Ovary (tissue), 9 donors: Measurements from ENCODE around the gene COPB2. TPM values are rescaled to one million over a fixed set of nuclear protein-coding genes. Genes with fewer than 3 reads are reported as not detected.
A peak's percentile ranks its signal among the peaks of the same experiment; 100 is the strongest.

Experiments used
- DNase-seq, 5 donors: peaks; one replicate each; pipeline ENCODE4 v3.0.0-alpha.2; 2019 to 2020
- H3K27ac ChIP-seq, 2 donors: fragments of 200-600 bp; one replicate each; pipeline versions ENCODE4 v1.5.1 to v1.8.0; 2019 to 2022
- H3K27me3 ChIP-seq: fragments of 200-600 bp; one replicate; pipeline ENCODE4 v1.8.0; 2022
- H3K36me3 ChIP-seq: fragments of 200-600 bp; sonication (generic); one replicate; pipeline ENCODE4 v1.5.1; 2019
- H3K4me1 ChIP-seq: one replicate; pipeline ENCODE4 v1.8.1; 2013; ENCODE audit warnings: mild to moderate bottlenecking, moderate library complexity; ENCODE audit not compliant: insufficient read depth
- H3K4me3 ChIP-seq: fragments of 200-600 bp; sonication (generic); one replicate; pipeline ENCODE4 v1.5.1; 2017
- H3K9me3 ChIP-seq, 2 donors: fragments of 200-600 bp in 1 of 2; sonication (generic) in 1 of 2; one replicate each; pipeline versions ENCODE4 v1.5.1 to v1.8.1; 2013 to 2019; ENCODE audit warnings: mild to moderate bottlenecking in 1 of 2, moderate library complexity in 1 of 2
- CTCF ChIP-seq, 3 donors: fragments of 450-650 bp in 2 of 3; fragments of 200-600 bp in 1 of 3; IDR thresholded peaks; one replicate each; pipeline versions ENCODE4 v1.5.1 to v1.8.0; 2016 to 2022; ENCODE audit warnings: antibody characterized with exemption in 3 of 3, mild to moderate bottlenecking in 1 of 3
- EP300 ChIP-seq: sonication (generic); formaldehyde crosslinking; IDR thresholded peaks from one replicate; pipeline ENCODE4 v1.6.1; 2017; ENCODE audit warnings: antibody characterized with exemption
- POLR2A ChIP-seq: fragments of 450-650 bp; IDR thresholded peaks from one replicate; pipeline ENCODE4 v1.6.1; 2017; ENCODE audit warnings: antibody characterized with exemption, mild to moderate bottlenecking, moderate library complexity
- WGBS, 3 donors: extraction: QIAGEN DNeasy Blood & Tissue Kit in 1 of 3; methylation state at CpG; one replicate each; pipeline versions ENCODE4 v1.1.5 to v1.1.7; 2013 to 2017; 5-methylcytosine and 5-hydroxymethylcytosine counted together
- intact Hi-C, 4 donors: fragments of 100-400 bp; cut with DNase I; formaldehyde crosslinking; loops; one replicate each; pipeline versions ENCODE4 v1.11.0 to v1.15.1; 2022 to 2023
- polyA plus RNA-seq, 2 donors: library from polyadenylated mRNA; stranded (reverse); fragments of 200-250 nt in 1 of 2; fragments of 350-450 nt in 1 of 2; fragmentation: Illumina TruSeq in 1 of 2; extraction: RNeasy Lipid Tissue Mini Kit (QIAGEN cat#74804) in 1 of 2; gene quantifications; one replicate each; pipeline ENCODE4 v1.2.3, GENCODE V29; 2013 to 2014
- total RNA-seq, 7 donors: library from RNA; depleted of rRNA in 2 of 7; stranded (reverse); fragments of >200 nt in 2 of 7; fragmentation: NEBNext Ultra II Directional in 3 of 7; extraction: Animal tissue kit (Norgen Biotek cat#: 25700) in 3 of 7; gene quantifications; one replicate each; pipeline versions ENCODE4 v1.1.0 to v1.2.4, GENCODE V29; 2016 to 2023
- donor health status: DM: no; HTN: no; CAD: no; lungs with moderate emphysema.
- donor health status: DM: no; HTN: no; CAD: no.
- donor health status: Bipolar disorder and iron deficiency.
- donor health status: DM: yes; HTN: yes; CAD: no.
- donor health status: DM: no; HTN: no; CAD: no.
- donor health status: DM: yes; HTN: yes; CAD: no.

The COPB2 gene
- total and polyA plus RNA-seq, 9 donors = 38.2 to 115 (median 95.7) TPM

- no peaks in the 10 kb centered on the region for H3K36me3 ChIP-seq
- no peak overlapping the region for H3K4me3 ChIP-seq
- H3K9me3 ChIP-seq = no peaks in the 10 kb centered on the region
- intact Hi-C loops = no loop called here
- DNase-seq = peak in 3 of 5 donors; percentile 8 to 10 (median 8)
- WGBS, 3 donors = 89 to 98% (median 96%) methylated on average over 2 of the region's 2 CpGs
- no peaks in the 10 kb centered on the region for H3K27me3 ChIP-seq
- H3K27ac ChIP-seq = no peak overlapping the region
- TF ChIP-seq CTCF (IDR thresholded peaks at IDR 0.05) (no peak), EP300 (no peak), POLR2A (no peak)
- H3K4me1 ChIP-seq = peaks cover 4% of the 10 kb centered on the region
These were observed 76.5 kb downstream of the COPB2 start for GRCh38 chr3:139312959-139313358.

- Histone ChIP-seq H3K9me3 (no peaks in the 10 kb centered on the region), H3K27me3 (no peaks in the 10 kb centered on the region), H3K27ac (no peak overlapping the region), H3K36me3 (no peaks in the 10 kb centered on the region), H3K4me3 (no peak overlapping the region), H3K4me1 (peaks cover 4% of the 10 kb centered on the region)
- intact Hi-C loops = no loop called here
- WGBS, 3 donors = 92 to 98% (median 93%) methylated on average over 1 of the region's 1 CpG
- TF ChIP-seq POLR2A (no peak), CTCF (IDR thresholded peaks at IDR 0.05) (no peak)
- DNase-seq = no peak
These were observed 77.0 kb downstream of the COPB2 start for GRCh38 chr3:139312416-139312815.

GRCh38 chr3:139311557-139311956, 77.9 kb downstream of the COPB2 start:
- Histone ChIP-seq H3K4me1 (peaks cover 4% of the 10 kb centered on the region), H3K9me3 (no peaks in the 10 kb centered on the region), H3K4me3 (no peak overlapping the region), H3K27ac (no peak overlapping the region), H3K36me3 (no peaks in the 10 kb centered on the region), H3K27me3 (no peaks in the 10 kb centered on the region)
- TF ChIP-seq CTCF (IDR thresholded peaks at IDR 0.05) (no peak), POLR2A (no peak), EP300 (no peak)
- 80 to 92% (median 88%) methylated on average over 1 of the region's 1 CpG for WGBS, 3 donors
- intact Hi-C loops = no loop called here
- no peak for DNase-seq

GRCh38 chr3:139310474-139310933, 78.9 kb downstream of the COPB2 start:
- Histone ChIP-seq H3K36me3 (no peaks in the 10 kb centered on the region), H3K9me3 (no peaks in the 10 kb centered on the region), H3K4me1 (peaks cover 4% of the 10 kb centered on the region), H3K27ac (peak overlapping the region in 1 of 2 donors; percentile 64), H3K27me3 (no peaks in the 10 kb centered on the region), H3K4me3 (no peak overlapping the region)
- TF ChIP-seq EP300 (no peak), POLR2A (no peak), CTCF (IDR thresholded peaks at IDR 0.05) (no peak)
- WGBS, 3 donors = 24 to 42% (median 37%) methylated on average over 8 of the region's 8 CpGs
- intact Hi-C loops = no loop called here
- DNase-seq = peak in 3 of 5 donors; percentile 48 to 74 (median 71)
